SK-N-MC (cell line): ENCODE data around the gene SACS.

Experiments
- EZH2 ChIP-seq: fragments of 200-600 bp; sonication (generic); IDR thresholded peaks from one replicate; pipeline ENCODE4 v1.6.1; 2017; ENCODE audit warnings: antibody characterized with exemption
- POLR2AphosphoS5 ChIP-seq: IDR thresholded peaks from 2 replicates; pipeline ENCODE4 v1.6.1; 2012; ENCODE audit warnings: mild to moderate bottlenecking, low read depth, low read length, borderline replicate concordance

GRCh38 chr13:23375001-23375971, 58.2 kb downstream of the SACS start:
- peak; percentile 49; the same call in 1 of the 2 replicates for TF ChIP-seq POLR2AphosphoS5
- TF ChIP-seq EZH2, result no peak
